CD4-positive, alpha-beta T cell treated with Interleukin-10 for 1 hour (primary cell): ENCODE measurements around the gene CCDC68.

Source experiments
- DNase-seq: peaks from one replicate; pipeline ENCODE4 v3.0.0-alpha.2; 2020

The CCDC68 gene

DNA sequence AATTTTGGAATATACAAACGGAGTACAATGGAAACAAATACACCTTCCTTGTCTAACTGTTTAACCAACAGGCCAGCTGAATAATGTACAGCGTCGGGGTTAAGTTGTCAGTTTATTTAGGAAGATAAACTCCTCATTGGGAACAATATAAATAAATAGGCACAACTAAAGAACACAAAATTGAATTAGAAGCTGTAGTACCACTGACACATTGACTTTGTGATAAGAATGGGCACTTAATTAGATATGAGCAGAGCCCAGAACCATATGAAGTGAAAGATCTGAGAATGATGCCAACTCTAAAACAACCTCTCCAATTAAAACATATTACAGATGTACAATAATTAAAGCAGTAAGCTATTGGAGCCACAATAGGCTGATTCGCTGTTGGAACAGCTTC lies 44.4 kb downstream of the CCDC68 start:
- DNase-seq, result no peak

DNA sequence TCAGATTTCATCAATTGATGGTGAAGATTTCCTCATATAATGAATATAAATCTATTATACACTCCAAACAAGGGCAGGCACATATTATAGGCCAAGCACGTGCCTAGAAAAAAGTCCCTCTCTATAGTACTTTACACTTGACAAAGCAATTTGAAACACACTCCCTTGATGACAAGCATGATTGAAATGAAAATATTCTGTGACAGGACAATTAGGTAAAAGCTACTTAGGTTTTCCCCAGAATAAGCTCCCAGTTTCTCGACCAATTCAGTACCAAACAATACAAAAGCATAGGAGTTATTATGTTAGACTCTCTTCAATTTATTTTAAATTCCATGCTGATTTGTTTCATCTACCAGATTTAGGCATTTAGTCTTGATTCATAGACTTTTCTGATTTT lies 47.7 kb downstream of the CCDC68 start:
- no peak for DNase-seq

DNA sequence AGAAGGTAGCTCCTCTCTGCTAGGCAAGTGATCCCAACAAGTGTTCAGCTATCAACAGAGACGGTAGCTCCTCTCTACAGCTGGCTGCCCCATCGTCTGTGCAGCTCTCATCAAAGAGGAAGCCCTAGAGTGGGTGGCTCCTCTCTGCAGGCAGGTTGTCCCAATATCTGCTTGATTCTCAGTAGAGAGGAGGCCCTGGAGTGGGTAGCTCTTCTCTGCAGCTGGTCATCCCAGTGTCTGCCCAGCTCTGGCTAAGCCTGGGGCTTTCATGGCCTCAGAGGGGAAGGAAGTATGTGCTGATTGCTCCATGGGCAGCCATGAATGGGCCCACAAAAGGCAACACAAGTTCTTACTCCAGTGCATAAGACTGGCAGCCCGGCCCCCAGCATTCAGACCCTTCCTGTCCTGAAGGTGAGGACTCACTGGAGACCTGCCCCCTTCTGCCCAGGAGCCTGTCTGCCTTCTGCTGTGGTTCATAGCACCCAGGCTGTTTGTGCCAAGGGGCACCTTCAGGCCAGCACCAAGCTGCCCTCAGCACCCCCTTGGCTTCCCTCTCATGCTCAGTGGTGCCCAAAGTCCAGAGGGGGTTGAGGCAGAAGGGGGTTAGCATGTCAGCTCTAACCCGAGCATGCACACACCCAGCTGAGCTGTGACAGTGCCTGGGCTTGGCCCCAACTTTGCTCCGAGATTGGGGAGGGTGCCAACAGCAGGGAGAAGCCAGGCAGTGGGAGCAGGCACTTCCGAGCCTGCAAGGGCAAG lies 48.9 kb downstream of the CCDC68 start:
- no peak for DNase-seq

DNA sequence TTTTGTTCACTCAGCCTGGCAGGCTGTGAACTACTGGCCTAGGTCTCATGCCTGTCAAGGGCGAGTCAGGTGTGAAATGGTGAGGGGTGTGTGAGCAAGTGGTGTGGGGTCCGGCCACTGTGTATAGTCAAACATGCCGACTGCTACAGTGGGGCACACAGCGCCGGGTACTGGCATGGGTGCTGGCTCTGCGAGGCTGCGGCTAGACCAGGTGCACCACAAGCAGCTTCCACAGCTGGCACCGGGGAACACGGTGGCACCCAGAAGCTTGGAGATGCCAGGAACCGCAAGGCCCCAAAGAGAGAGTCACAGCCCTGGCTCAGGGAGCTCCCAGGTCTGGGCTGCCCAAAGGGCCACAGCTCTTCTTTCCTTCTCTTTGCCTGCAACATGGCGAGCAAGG lies 49.7 kb downstream of the CCDC68 start:
- no peak for DNase-seq

DNA sequence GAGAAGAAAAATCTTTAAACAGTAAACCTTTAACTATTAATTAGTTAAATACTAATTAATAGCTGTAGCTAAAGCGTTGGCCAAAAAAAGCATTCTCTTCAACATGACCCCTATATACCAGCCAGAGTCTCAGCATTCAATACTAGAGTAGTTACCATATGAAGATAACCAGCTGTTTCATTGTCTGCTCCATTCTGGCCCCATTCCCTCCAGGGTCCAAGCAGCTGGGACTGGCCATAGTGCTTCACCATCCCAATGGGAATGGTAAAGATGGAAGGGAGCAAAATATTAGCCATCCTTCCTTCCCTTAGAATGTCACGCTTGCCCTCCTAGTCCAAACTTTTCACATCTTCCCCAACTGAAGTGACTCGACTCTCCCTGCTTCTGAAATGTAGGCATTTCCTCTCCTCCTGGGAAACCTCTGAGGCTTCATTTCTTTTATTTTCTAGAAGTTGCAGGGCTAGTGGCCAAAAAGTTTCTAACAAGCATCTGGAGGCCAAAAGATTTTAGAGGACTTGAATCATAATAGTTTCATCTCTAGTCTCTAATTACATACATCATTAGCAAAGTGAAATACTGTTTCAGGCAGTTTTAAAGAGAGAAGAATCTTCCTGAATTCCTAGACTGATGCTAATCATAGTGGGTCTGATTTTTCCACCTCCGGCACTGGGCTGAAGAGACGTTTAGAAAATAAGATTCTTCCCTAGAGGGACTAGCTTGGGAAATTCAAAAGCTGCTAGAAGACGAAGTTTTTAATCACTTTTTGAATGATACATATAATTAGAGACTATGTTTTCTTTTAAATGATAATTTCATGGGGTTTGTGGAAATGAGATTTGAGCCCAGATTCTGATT lies 52.7 kb downstream of the CCDC68 start:
- no peak for DNase-seq

DNA sequence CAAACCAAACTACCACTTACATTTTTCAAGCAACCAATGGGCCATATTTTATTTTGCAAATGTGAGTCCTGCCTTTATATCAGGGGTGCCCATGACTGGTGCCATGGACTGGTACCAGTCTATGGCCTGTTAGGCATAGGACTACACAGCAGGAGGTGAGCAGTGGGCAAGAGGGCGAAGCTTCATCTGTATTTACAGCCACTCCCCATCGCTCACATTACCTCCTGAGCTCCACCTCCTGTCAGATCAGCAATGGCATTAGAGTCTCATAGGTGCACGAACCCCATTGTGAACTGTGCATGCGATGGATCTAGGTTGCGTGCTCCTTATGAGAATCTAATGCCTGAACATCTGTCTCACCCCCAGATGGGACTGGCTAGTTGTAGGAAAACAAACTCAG lies 53.6 kb downstream of the CCDC68 start:
- no peak for DNase-seq

DNA sequence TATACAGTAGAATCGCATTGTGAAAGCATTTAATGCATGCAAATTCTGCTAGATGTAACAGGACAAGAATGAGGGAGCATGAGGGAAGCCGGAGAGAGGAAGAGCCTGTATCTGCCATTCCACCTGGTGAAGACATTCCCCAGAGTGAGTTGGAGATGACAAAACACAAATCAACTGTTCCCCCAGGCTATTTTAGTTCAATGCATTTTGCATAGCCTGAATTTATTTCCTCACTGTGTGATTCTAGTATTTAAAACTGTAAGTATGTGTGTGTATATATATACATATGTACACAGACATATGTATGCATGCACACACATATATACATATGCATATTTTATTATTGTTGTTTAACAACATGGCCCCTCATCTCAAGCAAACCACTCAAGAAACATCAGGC lies 54.7 kb downstream of the CCDC68 start:
- no peak for DNase-seq

DNA sequence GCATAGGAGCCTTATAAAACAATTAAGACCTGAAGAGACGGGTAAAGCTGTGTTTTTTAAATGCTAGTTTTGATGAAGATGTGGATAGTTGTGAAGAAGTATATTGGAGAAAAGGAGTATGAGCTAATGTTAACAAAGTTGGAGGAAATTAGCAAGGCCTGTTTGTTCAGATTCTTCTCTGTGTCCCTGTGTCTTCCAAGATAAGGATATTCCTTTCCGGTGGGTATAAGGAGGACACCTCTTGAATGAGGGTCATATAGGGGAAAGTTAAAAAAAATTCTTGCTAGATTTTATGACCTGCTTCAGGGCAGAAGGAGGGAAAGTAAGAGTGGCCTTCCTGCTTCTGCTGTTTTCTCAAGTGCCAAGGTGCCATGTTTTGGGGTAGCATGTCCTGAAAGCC lies 59.0 kb downstream of the CCDC68 start:
- no peak for DNase-seq

DNA sequence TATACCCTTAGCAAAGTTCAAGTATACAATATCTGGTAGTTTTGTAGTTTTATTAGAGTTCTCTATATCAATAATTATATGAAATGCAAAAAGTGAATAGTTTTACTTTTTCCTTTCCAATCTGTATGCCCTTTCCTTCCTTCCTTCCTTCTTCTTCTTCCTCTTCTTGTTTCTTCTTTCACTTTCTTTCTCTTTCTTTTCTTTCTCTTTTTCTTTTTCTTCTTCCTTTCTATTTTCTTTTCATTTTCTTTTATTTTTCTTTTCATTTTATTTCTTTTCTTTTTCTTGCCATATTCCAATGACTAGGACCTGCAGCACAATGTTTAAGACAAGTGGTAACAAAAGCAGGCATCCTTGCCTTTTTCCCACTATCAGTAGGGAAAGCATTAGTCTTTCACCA lies 59.8 kb downstream of the CCDC68 start:
- no peak for DNase-seq

DNA sequence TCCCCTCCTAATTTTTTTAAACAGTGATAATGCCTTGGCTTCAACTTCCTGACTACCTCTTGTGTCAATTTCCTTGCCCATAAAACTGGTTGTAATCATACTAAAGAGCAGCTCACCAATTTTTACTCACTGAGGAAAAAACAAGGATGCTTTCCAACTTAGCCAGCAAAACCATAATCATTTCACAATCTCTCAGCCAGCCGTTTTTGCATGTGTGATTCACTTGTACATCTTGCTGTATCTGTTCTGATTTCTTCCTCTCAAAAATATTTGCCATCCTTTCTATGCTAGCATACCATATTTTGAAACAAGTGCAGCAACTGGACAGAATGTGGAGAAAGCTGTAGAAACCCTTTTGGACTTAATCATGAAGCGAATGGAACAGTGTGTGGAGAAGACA lies 70.3 kb downstream of the CCDC68 start:
- no peak for DNase-seq

DNA sequence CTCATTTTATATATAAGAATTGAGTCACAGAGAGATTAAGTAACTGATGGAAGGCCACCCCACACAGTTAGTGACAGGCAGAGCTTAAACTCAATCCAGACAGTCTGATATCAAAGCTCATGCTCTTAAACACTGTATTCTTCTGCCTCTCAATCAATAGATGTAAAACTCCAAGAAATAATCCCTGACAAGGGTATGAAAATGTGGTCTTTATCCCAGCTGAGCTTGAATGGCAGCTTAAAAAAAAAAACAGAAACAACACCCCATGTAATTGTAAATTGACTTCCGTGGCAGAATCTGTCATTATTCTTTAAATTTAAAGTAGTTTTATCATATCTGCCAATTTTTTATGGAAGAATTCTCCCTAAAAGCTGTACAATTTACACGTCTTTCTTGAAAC lies 70.9 kb downstream of the CCDC68 start:
- DNase-seq, result no peak

DNA sequence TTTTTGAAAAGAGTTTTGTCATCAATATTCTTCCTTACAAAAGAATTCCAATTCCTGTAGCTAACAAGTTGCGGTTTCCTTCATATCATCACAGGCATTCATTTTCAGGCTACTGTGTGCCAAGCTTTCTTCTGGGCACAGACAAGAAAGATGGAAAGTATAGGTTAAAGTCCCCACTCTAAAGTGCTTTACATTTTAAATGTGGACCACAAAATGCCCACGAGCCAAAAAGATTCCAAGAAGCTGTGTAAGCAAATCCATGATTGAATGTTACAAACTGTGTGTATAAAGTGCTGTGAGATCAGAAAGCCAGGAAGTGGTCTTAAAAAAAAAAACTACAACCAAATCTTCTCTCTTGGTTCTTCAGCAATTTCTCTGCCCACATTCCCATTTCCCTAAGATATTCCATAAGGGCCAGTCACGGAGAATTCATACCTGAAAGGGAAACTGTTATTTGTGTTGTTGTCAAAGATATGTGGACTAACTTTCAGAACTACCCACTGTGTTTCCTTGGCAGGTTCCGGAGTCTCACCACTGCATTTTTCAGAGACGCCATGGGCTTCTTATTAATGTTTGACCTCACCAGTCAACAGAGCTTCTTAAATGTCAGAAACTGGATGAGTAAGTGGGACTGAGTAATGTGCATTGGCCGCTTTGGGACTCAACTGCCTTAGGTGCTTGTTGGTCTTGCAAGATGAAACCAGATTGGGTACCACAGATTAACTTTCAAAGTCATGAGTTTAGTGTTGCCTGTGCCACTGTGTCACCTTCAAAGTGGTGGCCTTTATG lies 75.3 kb downstream of the CCDC68 start:
- no peak for DNase-seq

DNA sequence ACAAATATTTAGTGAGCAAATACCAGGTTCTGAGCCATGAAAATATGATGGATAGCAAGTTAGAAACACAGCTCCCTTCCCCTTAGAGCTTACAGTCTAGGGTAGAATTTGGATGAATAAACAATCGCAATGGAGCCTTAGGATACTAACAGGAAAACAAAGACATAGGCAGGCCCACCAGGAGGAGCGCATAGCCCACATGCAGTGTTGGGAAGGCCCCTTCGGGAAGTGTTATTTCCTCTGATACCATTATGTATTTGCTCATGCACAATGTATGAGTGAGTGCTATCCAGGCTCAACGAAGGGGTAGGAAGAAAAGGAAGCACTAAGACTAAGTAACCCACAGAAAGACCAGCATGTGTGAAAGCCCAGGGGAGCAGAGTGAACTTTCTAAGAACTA lies 76.9 kb downstream of the CCDC68 start:
- DNase-seq, result no peak

DNA sequence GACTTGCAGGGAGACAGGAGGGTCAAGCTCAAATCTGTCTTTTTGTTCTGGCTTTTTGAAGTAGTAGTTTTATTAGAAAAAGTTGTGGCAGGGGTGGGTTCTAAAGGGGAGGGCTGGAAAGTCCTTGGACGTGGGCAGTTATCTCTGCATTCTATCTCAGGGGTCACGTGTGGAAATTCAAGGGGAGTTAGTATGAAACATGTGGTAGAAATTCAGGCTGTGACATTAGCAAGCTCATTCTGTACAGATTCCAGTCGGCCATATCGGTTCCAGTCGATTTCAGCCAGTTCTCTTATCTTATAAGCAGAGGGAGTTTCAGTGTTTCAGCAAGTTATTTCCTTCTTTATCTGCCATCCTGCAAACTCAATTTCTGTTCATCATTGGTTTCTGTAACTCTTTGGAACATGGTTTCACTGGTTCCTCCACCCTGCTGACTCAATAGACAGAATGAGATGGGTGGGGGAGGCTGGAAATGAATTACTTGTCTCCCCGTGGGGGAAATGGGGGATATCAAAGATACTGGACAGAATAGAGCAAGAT lies 78.0 kb downstream of the CCDC68 start:
- DNase-seq, result no peak

DNA sequence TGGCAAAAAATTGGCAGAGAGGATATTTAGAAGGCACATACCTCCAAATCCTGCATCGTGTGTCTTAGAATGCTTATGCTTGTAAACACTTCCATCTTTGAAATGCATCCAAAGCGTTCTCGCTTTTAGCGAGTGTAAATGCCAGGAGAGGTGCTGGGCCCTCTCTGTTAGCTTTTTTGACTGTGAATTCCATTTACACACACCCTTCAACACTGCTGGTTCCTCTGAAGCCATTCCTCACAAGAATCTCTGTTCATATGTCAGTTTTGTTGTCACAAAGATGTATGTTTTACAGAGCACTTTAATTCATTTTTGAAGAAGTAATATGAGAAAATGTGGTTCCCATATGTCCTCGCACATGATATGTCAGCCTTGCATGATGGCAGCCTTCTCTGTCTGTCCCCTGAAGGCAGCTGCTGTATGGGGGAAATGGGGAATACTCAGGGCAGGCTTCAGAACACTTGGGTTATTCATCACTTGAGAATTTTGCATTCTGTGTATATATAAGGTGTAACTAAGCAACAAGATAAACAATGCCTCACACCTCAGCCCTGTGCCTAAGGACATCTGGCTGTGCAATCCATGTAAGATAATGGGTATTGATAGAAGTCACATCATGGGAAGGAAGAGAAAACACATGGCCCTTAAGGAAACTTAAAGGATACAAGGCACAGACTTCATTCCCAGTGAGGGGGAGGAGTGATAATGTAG lies 78.7 kb downstream of the CCDC68 start:
- no peak for DNase-seq

DNA sequence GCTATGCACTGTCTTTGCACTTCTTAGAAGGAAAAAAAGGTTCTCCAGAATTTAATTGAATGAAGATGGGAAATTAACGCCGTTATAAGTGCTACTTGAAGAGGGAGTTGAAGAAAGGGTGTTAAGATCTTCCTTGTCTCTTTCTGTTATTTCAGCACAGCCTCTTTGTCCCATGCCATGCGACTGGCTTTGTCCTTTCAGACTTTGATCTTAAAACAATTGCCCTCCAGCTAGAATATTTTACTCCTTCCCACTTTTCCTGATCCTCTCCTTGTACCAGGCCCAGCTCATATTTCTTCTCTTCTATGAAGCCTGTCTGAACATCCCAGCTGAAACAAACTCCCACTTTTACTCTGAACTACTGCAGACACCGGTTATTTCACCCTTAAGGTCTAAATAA lies 79.6 kb downstream of the CCDC68 start:
- DNase-seq, result no peak

DNA sequence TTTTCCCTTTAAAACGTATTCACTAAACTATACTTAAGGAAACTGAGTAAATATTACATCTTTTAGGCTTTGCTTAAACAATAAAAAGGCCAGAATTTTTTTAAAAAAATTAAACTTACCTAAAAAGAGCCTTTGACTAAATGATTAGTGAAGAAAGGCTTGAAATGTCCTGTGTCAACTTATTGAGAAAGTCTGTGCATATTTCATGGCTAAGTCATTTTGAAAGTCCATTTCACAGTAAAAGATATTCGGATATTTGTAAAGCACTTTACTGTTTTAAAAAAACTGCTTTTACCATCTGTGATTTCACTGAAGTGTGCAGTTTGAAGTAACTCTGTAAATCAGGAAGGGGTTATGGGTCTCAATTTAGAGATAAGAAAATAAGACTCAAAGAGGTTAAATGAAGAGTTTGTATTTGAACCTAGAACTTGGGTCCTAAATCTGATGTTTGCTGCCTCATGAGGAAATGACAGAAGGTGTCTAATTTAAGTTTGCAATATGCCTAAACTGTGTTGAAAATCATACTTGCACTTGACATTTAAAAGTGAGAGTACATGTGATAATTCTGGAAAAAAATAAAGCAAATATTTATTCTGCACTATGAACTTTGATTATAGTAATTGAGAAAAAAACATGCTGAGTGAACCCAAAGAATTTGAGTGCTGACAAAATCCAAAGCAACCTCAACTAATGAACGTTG lies 80.5 kb downstream of the CCDC68 start:
- no peak for DNase-seq

DNA sequence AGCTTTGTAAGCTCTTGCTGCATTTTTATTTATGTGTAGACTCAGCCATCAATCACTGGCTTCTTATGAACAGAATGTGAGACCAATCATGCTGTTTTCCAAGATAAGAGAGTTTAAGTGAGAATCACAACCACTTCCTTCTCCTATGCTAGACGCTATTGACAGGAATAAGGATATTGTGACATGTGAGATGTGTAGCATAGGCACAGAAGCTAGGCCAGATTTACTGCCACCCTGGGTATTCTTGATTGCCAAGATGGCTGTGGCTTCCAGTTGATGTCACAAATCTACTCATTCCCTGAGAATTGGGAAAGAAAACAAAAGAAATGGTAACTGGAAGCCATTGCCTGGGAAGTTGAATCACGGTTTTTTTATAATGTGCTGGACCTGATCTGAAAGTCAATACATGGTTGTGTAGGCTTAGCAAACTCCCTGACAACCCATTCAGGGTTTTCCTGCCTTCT lies 81.1 kb downstream of the CCDC68 start:
- DNase-seq, result no peak

DNA sequence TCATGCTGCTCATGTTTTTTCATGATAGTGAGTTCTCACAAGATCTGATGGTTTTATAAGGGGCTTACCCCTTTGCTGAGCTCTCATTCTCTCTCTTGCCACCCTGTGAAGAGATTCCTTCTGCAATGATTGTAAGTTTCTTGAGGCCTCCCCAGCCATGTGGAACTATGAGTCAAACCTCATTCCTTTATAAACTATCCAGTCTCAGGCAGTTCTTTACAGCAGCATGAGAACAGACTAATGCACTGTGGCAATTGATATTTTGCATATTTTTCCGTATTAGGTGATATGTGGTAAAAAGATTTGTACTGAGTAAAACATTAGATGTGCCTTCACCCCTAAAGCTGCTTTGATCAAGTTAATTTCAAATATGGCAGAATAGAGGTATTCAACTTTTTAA lies 82.2 kb downstream of the CCDC68 start:
- no peak for DNase-seq

DNA sequence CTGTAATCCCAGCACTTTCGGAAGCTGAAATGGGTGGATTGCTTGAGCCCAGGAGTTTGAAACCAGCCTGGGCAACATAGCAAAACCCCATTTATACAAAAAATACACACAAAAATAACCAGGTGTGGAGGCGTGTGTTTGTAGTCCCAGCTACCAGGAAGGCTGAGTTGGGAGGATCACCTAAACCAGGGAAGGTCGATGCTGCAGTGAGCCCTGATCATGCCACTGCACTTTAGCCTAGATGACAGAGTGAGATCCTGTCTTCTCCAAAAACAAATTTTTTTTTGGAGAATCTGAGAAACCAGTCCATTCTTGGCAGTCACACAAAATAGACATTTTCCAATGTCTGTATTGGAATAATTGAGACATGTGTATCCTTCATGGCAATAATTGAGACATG lies 84.2 kb downstream of the CCDC68 start:
- no peak for DNase-seq

DNA sequence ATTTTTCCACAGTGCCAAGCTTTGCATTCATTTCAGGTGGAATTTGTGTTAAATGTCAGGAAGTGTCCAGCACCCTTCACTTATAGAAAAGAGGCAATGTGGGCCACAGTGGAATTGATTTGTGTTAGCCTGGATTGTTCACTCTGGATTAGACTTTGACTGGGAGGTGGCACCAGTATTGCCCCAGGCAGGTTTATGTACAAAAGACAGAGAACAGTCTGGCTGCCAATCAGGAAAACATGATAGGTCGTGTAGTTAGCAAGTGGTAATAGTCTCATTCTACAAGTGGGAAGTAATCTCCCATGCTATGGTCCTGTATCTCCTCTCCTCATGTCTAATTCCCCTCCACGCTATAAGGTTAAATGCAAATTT lies 85.4 kb downstream of the CCDC68 start:
- no peak for DNase-seq

DNA sequence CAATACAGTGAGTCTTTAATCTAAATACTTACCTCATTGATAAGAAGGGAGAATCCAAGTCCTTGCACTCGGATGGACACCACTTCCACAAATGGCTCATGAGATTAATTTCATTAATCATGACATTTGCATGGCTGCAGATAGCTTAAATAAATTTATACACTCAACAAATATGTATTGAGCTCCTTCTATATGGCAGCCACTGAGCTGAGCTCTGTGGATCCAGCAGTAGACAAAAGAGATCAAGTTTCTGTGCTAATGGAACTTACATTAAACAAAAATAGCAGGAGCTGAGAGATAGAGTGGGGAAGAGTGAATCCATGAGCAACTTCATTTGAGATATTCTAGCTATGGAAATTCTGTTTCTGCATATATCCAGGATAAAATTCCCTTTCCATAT lies 86.6 kb downstream of the CCDC68 start:
- DNase-seq, result no peak
